HG02852 (cell line): ENCODE measurements around the gene PDCD1.
"Not testable (repeated sequence)": the region's sequence is repeated elsewhere in the genome, so short reads cannot be mapped to it uniquely, and the experiment has no call there.

ENCODE experiments used
- ATAC-seq: cut with Tn5 transposase; IDR thresholded peaks from one replicate; pipeline ENCODE4 v1.9.1; 2021; ENCODE audit warnings: mild to moderate bottlenecking, moderate library complexity; ENCODE audit not compliant: unreplicated experiment

Gene PDCD1

GRCh38 chr2:241801611-241802420 is 56.9 kb downstream of the PDCD1 start:
- ATAC-seq: no peak

DNA sequence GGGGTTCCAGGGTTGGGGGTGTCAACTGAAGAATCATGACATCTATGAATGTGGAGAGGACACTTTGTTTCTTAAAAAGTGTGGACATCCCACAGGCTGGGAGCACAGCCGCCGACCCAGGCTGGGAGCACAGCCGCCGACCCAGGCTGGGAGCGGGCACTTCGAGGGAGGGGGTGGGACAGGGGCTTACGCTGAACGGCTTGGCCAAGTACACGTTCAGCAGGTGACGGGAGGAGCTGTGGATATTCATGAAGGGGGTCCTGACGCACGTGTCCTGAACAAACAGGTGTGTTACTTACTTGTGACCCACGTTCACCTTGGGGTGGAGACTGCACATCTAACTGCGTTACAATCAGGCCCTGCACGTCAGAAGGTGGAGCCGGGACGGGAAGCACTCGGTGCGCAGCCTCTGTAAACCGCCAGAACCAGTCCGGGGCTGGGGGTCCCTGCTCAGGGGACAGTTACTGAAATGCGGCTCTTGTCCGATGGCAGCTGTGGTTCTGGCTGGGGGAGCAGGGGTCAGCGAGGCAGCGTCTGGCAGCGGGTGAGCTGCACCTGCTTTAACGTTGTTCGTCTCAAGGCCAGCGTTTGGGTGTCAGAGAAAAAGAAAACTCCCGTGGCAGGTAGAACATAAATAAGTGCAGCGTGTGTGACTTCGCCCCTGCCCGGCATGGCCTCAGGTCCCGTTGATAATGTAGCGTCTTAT is 58.3 kb downstream of the PDCD1 start:
- ATAC-seq: not testable (repeated sequence)
